Mesodermal cell (in vitro differentiated cells): ENCODE data around the gene ACVR1.

Experiments used
- H3K27ac ChIP-seq: 2 replicates; pipeline ENCODE4 v1.7.0; 2013; ENCODE audit warnings: mild to moderate bottlenecking, low read depth, low read length, moderate library complexity; ENCODE audit not compliant: severe bottlenecking
- H3K36me3 ChIP-seq: 2 replicates; pipeline ENCODE4 v1.7.1; 2013; ENCODE audit warnings: mild to moderate bottlenecking, low read length, moderate library complexity; ENCODE audit not compliant: control insufficient read depth, insufficient read depth
- H3K4me1 ChIP-seq: one replicate; pipeline ENCODE4 v1.7.1; 2013; ENCODE audit warnings: mild to moderate bottlenecking, low read length; ENCODE audit not compliant: insufficient read depth, control insufficient read depth, poor library complexity, severe bottlenecking
- H3K4me3 ChIP-seq: 2 replicates; pipeline ENCODE4 v1.7.0; 2013; ENCODE audit warnings: low read length, control low read depth, mild to moderate bottlenecking; ENCODE audit not compliant: insufficient read depth, poor library complexity, severe bottlenecking; ENCODE audit errors: extremely low read depth
- H3K9me3 ChIP-seq: 2 replicates; pipeline ENCODE4 v1.7.1; 2013; ENCODE audit warnings: mild to moderate bottlenecking, low read length, moderate library complexity; ENCODE audit not compliant: control insufficient read depth
- WGBS, 2 experiments: methylation state at CpG; one replicate each; pipeline ENCODE4 v1.1.5; 2013; ENCODE audit warnings: missing lambda C conversion rate in 2 of 2; ENCODE audit not compliant: insufficient coverage in 2 of 2; 5-methylcytosine and 5-hydroxymethylcytosine counted together

The ACVR1 gene

GRCh38 chr2:157815421-157815820, 60.7 kb downstream of the ACVR1 start:
- peaks cover 44% of the 10 kb centered on the region for H3K36me3 ChIP-seq
- H3K9me3 ChIP-seq = no peaks in the 10 kb centered on the region
- WGBS, 2 experiments = 80% methylated on average over 1 of the region's 1 CpG; no CpG with 5 or more reads in 1 of the 2 experiments
- no peak overlapping the region for H3K4me3 ChIP-seq
- no peaks in the 10 kb centered on the region for H3K4me1 ChIP-seq
- no peak overlapping the region for H3K27ac ChIP-seq

GRCh38 chr2:157813467-157813866, 62.7 kb downstream of the ACVR1 start:
- WGBS, 2 experiments = 100% methylated on average over 1 of the region's 2 CpGs; no CpG with 5 or more reads in 1 of the 2 experiments
- Histone ChIP-seq H3K9me3 (no peaks in the 10 kb centered on the region), H3K27ac (no peak overlapping the region), H3K4me1 (peaks cover 10% of the 10 kb centered on the region), H3K36me3 (peaks cover 39% of the 10 kb centered on the region), H3K4me3 (no peak overlapping the region)

GRCh38 chr2:157810037-157810436, 66.1 kb downstream of the ACVR1 start:
- Histone ChIP-seq H3K4me1 (peaks cover 15% of the 10 kb centered on the region), H3K36me3 (peaks cover 24% of the 10 kb centered on the region), H3K4me3 (no peak overlapping the region), H3K27ac (no peak overlapping the region), H3K9me3 (no peaks in the 10 kb centered on the region)
- no CpG with 5 or more reads among the region's 1 CpG for WGBS, 2 experiments

GRCh38 chr2:157809212-157809611, 66.9 kb downstream of the ACVR1 start:
- WGBS, 2 experiments = 100% methylated on average over 1 of the region's 4 CpGs; no CpG with 5 or more reads in 1 of the 2 experiments

GRCh38 chr2:157808421-157808820, 67.7 kb downstream of the ACVR1 start:
- 95 to 97% methylated on average over 2 to 3 of the region's 3 CpGs for WGBS, 2 experiments
- no peaks in the 10 kb centered on the region for H3K9me3 ChIP-seq
- peaks cover 24% of the 10 kb centered on the region for H3K36me3 ChIP-seq
- no peak overlapping the region for H3K4me3 ChIP-seq
- no peak overlapping the region for H3K27ac ChIP-seq
- peaks cover 15% of the 10 kb centered on the region for H3K4me1 ChIP-seq

More at GRCh38 chr2:157809212-157809611, 66.9 kb downstream of the ACVR1 start:
- peaks cover 15% of the 10 kb centered on the region for H3K4me1 ChIP-seq
- no peaks in the 10 kb centered on the region for H3K9me3 ChIP-seq
- peaks cover 24% of the 10 kb centered on the region for H3K36me3 ChIP-seq
- H3K4me3 ChIP-seq = no peak overlapping the region
- no peak overlapping the region for H3K27ac ChIP-seq

GRCh38 chr2:157806426-157807077, 69.6 kb downstream of the ACVR1 start:
- Histone ChIP-seq H3K9me3 (no peaks in the 10 kb centered on the region), H3K4me3 (no peak overlapping the region), H3K4me1 (peaks cover 15% of the 10 kb centered on the region), H3K36me3 (peaks cover 25% of the 10 kb centered on the region), H3K27ac (no peak overlapping the region)
- 93 to 100% methylated on average over 2 to 3 of the region's 7 CpGs for WGBS, 2 experiments

- Histone ChIP-seq H3K9me3 (no peaks in the 10 kb centered on the region), H3K4me1 (peaks cover 15% of the 10 kb centered on the region), H3K36me3 (peaks cover 25% of the 10 kb centered on the region), H3K4me3 (no peak overlapping the region), H3K27ac (no peak overlapping the region)
- WGBS, 2 experiments = 100% methylated on average over 1 of the region's 3 CpGs
These were observed 70.6 kb downstream of the ACVR1 start for GRCh38 chr2:157805519-157805918.

GRCh38 chr2:157804355-157804754, 71.8 kb downstream of the ACVR1 start:
- peaks cover 26% of the 10 kb centered on the region for H3K36me3 ChIP-seq
- no peak overlapping the region for H3K27ac ChIP-seq
- no peak overlapping the region for H3K4me3 ChIP-seq
- H3K4me1 ChIP-seq = peaks cover 14% of the 10 kb centered on the region
- no peaks in the 10 kb centered on the region for H3K9me3 ChIP-seq
- 98 to 99% methylated on average over 5 of the region's 5 CpGs for WGBS, 2 experiments

- peaks cover 26% of the 10 kb centered on the region for H3K36me3 ChIP-seq
- no peak overlapping the region for H3K4me3 ChIP-seq
- WGBS, 2 experiments = 86% methylated on average over 1 of the region's 3 CpGs; no CpG with 5 or more reads in 1 of the 2 experiments
- H3K9me3 ChIP-seq = no peaks in the 10 kb centered on the region
- no peak overlapping the region for H3K27ac ChIP-seq
- H3K4me1 ChIP-seq = peaks cover 10% of the 10 kb centered on the region
These were observed 72.2 kb downstream of the ACVR1 start for GRCh38 chr2:157803952-157804351.

- no peaks in the 10 kb centered on the region for H3K9me3 ChIP-seq
- no peak overlapping the region for H3K4me3 ChIP-seq
- peaks cover 5% of the 10 kb centered on the region for H3K4me1 ChIP-seq
- peaks cover 27% of the 10 kb centered on the region for H3K36me3 ChIP-seq
- no peak overlapping the region for H3K27ac ChIP-seq
- WGBS, 2 experiments = no CpG with 5 or more reads among the region's 4 CpGs
These were observed 72.7 kb downstream of the ACVR1 start for GRCh38 chr2:157803476-157803875.

- Histone ChIP-seq H3K9me3 (no peaks in the 10 kb centered on the region), H3K36me3 (peaks cover 26% of the 10 kb centered on the region), H3K27ac (no peak overlapping the region), H3K4me1 (peaks cover under 1% of the 10 kb centered on the region), H3K4me3 (no peak overlapping the region)
- WGBS, 2 experiments = 82 to 100% methylated on average over 1 to 2 of the region's 5 CpGs
These were observed 75.2 kb downstream of the ACVR1 start for GRCh38 chr2:157800838-157801495.
